Measurements from ENCODE around the gene ZEB2.

DNA sequence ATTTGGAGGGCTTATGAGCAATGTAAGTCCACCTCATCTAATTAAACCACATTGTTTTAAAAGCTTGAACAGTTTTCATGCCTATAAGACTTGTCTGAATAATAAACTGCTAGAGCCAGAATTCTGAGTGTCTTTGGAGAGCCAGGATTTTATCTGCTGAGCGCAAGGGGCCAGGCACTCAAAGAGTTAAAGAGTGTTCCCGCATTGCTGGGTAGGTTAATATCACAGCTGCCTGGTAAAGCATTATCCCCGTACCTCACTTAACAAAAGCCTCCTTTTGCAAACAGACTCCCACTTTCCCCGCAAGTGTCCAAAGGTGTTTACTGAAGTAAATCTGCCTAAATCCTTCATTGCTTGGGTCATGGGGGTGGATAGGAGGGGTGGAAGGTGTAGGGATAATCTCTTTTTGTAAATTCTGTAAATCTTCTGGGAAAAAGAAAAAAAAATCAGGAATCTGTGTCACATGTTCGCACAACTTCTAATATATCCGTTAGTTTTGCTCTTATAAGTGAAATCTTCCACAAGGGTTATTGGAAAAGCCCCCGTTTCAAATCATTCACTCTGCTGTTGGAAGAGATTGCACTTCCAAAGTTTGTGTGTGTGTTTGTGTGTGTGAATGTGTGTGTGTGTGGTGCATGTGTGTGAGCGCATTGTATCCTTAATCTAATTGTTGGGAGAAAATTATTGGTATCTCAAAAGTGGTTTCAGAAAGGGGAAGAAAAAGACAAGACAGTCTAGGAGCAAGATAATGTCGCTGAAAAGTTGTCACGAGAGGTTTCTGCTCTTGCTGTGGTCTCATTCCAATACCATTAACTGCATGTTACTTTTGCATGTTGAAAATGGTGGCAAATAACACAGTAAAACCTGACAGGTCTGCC, 10.7 kb downstream of the ZEB2 start:
- TF ChIP-seq RAD51 (IDR thresholded peaks at IDR 0.05; ENCODE audit: borderline replicate concordance) (no peak), FOXK2 (IDR thresholded peaks at IDR 0.05) (no peak), FOXK1 (CRISPR knock-in tag; IDR thresholded peaks at IDR 0.05; ENCODE audit: borderline replicate concordance, low read depth) (no peak), POLR2A (IDR thresholded peaks at IDR 0.05; ENCODE audit: insufficient read depth in 1 of 2, low read depth in 2 of 2, low read length in 2 of 2) (no peak), PHB2 (IDR thresholded peaks at IDR 0.05; ENCODE audit: partially characterized antibody) (no peak)
- TF ChIP-seq, protein P1, sequence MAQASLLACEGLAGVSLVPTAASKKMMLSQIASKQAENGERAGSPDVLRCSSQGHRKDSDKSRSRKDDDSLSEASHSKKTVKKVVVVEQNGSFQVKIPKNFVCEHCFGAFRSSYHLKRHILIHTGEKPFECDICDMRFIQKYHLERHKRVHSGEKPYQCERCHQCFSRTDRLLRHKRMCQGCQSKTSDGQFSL (CRISPR knock-in tag; IDR thresholded peaks at IDR 0.05): no peak
- TF ChIP-seq, protein P2, sequence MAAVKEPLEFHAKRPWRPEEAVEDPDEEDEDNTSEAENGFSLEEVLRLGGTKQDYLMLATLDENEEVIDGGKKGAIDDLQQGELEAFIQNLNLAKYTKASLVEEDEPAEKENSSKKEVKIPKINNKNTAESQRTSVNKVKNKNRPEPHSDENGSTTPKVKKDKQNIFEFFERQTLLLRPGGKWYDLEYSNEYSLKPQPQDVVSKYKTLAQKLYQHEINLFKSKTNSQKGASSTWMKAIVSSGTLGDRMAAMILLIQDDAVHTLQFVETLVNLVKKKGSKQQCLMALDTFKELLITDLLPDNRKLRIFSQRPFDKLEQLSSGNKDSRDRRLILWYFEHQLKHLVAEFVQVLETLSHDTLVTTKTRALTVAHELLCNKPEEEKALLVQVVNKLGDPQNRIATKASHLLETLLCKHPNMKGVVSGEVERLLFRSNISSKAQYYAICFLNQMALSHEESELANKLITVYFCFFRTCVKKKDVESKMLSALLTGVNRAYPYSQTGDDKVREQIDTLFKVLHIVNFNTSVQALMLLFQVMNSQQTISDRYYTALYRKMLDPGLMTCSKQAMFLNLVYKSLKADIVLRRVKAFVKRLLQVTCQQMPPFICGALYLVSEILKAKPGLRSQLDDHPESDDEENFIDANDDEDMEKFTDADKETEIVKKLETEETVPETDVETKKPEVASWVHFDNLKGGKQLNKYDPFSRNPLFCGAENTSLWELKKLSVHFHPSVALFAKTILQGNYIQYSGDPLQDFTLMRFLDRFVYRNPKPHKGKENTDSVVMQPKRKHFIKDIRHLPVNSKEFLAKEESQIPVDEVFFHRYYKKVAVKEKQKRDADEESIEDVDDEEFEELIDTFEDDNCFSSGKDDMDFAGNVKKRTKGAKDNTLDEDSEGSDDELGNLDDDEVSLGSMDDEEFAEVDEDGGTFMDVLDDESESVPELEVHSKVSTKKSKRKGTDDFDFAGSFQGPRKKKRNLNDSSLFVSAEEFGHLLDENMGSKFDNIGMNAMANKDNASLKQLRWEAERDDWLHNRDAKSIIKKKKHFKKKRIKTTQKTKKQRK (IDR thresholded peaks at IDR 0.05; ENCODE audit: low read length): no peak

Data from HepG2 (cell line).